Liver (tissue), 9 donors: Measurements from ENCODE around the gene PDE2A. TPM values are rescaled to one million over a fixed set of nuclear protein-coding genes. Genes with fewer than 3 reads are reported as not detected.

Experiments
- DNase-seq: peaks from one replicate; pipeline ENCODE4 v3.0.0-alpha.2; 2017; ENCODE audit warnings: low spot score
- H3K27ac ChIP-seq, 2 donors: one replicate each; pipeline ENCODE4 v1.7.0; 2013; ENCODE audit warnings: inconsistent platforms in 2 of 2, low read length in 2 of 2, control low read depth in 1 of 2, low read depth in 1 of 2, mild to moderate bottlenecking in 1 of 2
- H3K27me3 ChIP-seq, 4 donors: one replicate each; pipeline versions ENCODE4 v1.6.1 to v1.7.0; 2013; ENCODE audit warnings: low read length in 3 of 4, inconsistent platforms in 1 of 4, mild to moderate bottlenecking in 1 of 4, moderate library complexity in 1 of 4; ENCODE audit not compliant: control insufficient read depth in 4 of 4, insufficient read depth in 4 of 4
- H3K36me3 ChIP-seq, 4 donors: one replicate each; pipeline versions ENCODE4 v1.6.1 to v1.7.0; 2013; ENCODE audit warnings: low read length in 3 of 4, mild to moderate bottlenecking in 3 of 4, low read depth in 1 of 4, moderate library complexity in 1 of 4; ENCODE audit not compliant: control insufficient read depth in 4 of 4, insufficient read depth in 3 of 4
- H3K4me1 ChIP-seq, 4 donors: one replicate each; pipeline versions ENCODE4 v1.6.1 to v1.7.0; 2013; ENCODE audit warnings: low read length in 3 of 4, mild to moderate bottlenecking in 3 of 4, moderate library complexity in 1 of 4; ENCODE audit not compliant: control insufficient read depth in 4 of 4, insufficient read depth in 4 of 4
- H3K4me3 ChIP-seq, 3 donors: one replicate each; pipeline versions ENCODE4 v1.6.1 to v1.7.0; 2013; ENCODE audit warnings: low read length in 3 of 3, control low read depth in 1 of 3, low read depth in 1 of 3, mild to moderate bottlenecking in 1 of 3
- H3K9ac ChIP-seq, 2 donors: one replicate each; pipeline ENCODE4 v1.7.0; 2013; ENCODE audit warnings: low read length in 2 of 2, mild to moderate bottlenecking in 2 of 2, moderate library complexity in 2 of 2, control low read depth in 1 of 2, low read depth in 1 of 2
- H3K9me3 ChIP-seq, 4 donors: one replicate each; pipeline versions ENCODE4 v1.6.1 to v1.7.0; 2013; ENCODE audit warnings: low read length in 3 of 4; ENCODE audit not compliant: control insufficient read depth in 4 of 4
- EGR1 ChIP-seq, 2 donors: IDR thresholded peaks; 2 replicates each; pipeline ENCODE4 v1.6.1; 2016 to 2018; ENCODE audit warnings: antibody characterized with exemption in 2 of 2, low read depth in 2 of 2
- FOXA1 ChIP-seq: IDR thresholded peaks from 2 replicates; pipeline ENCODE4 v1.6.1; 2016; ENCODE audit warnings: antibody characterized with exemption
- FOXA2 ChIP-seq: IDR thresholded peaks from 2 replicates; pipeline ENCODE4 v1.6.1; 2016; ENCODE audit warnings: antibody characterized with exemption
- GABPA ChIP-seq, 2 donors: IDR thresholded peaks in 1 of 2; conservative IDR thresholded peaks in 1 of 2; 2 replicates each; pipeline ENCODE4 v1.6.1; 2016; ENCODE audit warnings: antibody characterized with exemption in 2 of 2, mild to moderate bottlenecking in 1 of 2, moderate library complexity in 1 of 2
- HNF4A ChIP-seq, 2 donors: conservative IDR thresholded peaks; 2 replicates each; pipeline ENCODE4 v1.6.1; 2016; ENCODE audit warnings: antibody characterized with exemption in 2 of 2, mild to moderate bottlenecking in 2 of 2
- HNF4G ChIP-seq: IDR thresholded peaks from 2 replicates; pipeline ENCODE4 v1.6.1; 2016; ENCODE audit warnings: antibody characterized with exemption
- JUND ChIP-seq, 2 donors: IDR thresholded peaks; 2 replicates each; pipeline ENCODE4 v1.6.1; 2016; ENCODE audit warnings: antibody characterized with exemption in 2 of 2
- NR2F2 ChIP-seq: IDR thresholded peaks from 2 replicates; pipeline ENCODE4 v1.6.1; 2016; ENCODE audit warnings: antibody characterized with exemption
- RAD21 ChIP-seq, 2 donors: IDR thresholded peaks; 2 replicates each; pipeline ENCODE4 v1.6.1; 2016; ENCODE audit warnings: antibody characterized with exemption in 2 of 2, mild to moderate bottlenecking in 2 of 2
- RXRA ChIP-seq, 2 donors: IDR thresholded peaks; 2 replicates each; pipeline ENCODE4 v1.6.1; 2017 to 2018; ENCODE audit warnings: antibody characterized with exemption in 2 of 2, mild to moderate bottlenecking in 1 of 2
- SP1 ChIP-seq: IDR thresholded peaks from 2 replicates; pipeline ENCODE4 v1.6.1; 2018; ENCODE audit warnings: antibody characterized with exemption, mild to moderate bottlenecking
- TAF1 ChIP-seq: conservative IDR thresholded peaks from 2 replicates; pipeline ENCODE4 v1.6.1; 2016; ENCODE audit warnings: antibody characterized with exemption, mild to moderate bottlenecking
- YY1 ChIP-seq: IDR thresholded peaks from 2 replicates; pipeline ENCODE4 v1.6.1; 2016; ENCODE audit warnings: antibody characterized with exemption, mild to moderate bottlenecking
- WGBS: extraction: QIAGEN DNeasy Blood & Tissue Kit; methylation state at CpG from one replicate; pipeline ENCODE4 v1.1.7; 2013; 5-methylcytosine and 5-hydroxymethylcytosine counted together
- polyA plus RNA-seq, 2 donors: library from polyadenylated mRNA; stranded (reverse) in 1 of 2; unstranded in 1 of 2; fragments of 200-250 nt in 1 of 2; fragments of >200 nt in 1 of 2; fragmentation: Nextera tagmentation in 1 of 2; extraction: Ambion mirVana in 1 of 2; gene quantifications; one replicate each; pipeline versions ENCODE4 v1.2.1 to v1.2.3, GENCODE V29; 2013 to 2015
- total RNA-seq, 2 donors: library from RNA; depleted of rRNA; stranded (reverse); fragments of >200 nt; gene quantifications; one replicate each; pipeline ENCODE4 v1.2.3, GENCODE V29; 2014
- TF ChIP-seq, protein P1 (sequence below): IDR thresholded peaks from 2 replicates; pipeline ENCODE4 v1.6.1; 2016; ENCODE audit warnings: antibody characterized with exemption
- TF ChIP-seq, protein P2 (sequence below): IDR thresholded peaks from 2 replicates; pipeline ENCODE4 v1.6.1; 2016; ENCODE audit warnings: antibody characterized with exemption
- TF ChIP-seq, protein P3 (sequence below): IDR thresholded peaks from 2 replicates; pipeline ENCODE4 v1.6.1; 2016; ENCODE audit warnings: antibody characterized with exemption, mild to moderate bottlenecking
- TF ChIP-seq, protein P4 (sequence below): IDR thresholded peaks from 2 replicates; pipeline ENCODE4 v1.6.1; 2016; ENCODE audit warnings: antibody characterized with exemption
- donor health status: healthy.
- donor health status: healthy.
- donor health status: healthy.
- donor health status: healthy.
- donor health status: healthy.

PDE2A gene
- total and polyA plus RNA-seq, 4 donors: 4.3 to 32.8 (median 12.9) TPM

DNA sequence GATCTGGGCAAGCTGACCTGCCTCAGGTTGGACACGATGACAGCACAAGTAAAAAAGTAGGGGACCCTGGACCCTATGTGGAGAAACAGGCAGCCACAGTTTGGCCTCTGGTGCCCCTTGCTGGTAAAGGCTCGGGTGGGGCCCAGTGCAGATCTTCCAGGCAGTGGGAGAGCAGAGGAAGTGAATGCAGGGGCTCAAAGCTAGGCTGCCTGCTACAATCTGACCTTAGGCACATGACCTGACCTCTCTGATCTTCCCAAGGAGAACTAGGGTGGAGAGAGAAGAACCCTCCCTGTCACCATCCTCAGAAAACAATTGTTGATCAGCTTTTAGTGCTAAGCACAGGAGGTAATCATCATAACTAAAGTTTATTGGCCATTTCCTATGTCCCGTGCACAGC is 76.5 kb downstream of the PDE2A start:
- Histone ChIP-seq H3K36me3 (no peaks in the 10 kb centered on the region), H3K9me3 (no peaks in the 10 kb centered on the region), H3K4me3 (no peak overlapping the region), H3K4me1 (no peaks in the 10 kb centered on the region), H3K9ac (no peak overlapping the region), H3K27ac (no peak overlapping the region), H3K27me3 (no peaks in the 10 kb centered on the region)
- 55% methylated on average over 3 of the region's 3 CpGs for WGBS
- no peak for DNase-seq
- TF ChIP-seq TAF1 (no peak), YY1 (no peak), GABPA (IDR thresholded peaks at IDR 0.05 in 1 of 2, conservative IDR thresholded peaks at IDR 0.05 in 1 of 2) (no peak), JUND (IDR thresholded peaks at IDR 0.05) (no peak), HNF4G (no peak), NR2F2 (no peak), EGR1 (IDR thresholded peaks at IDR 0.05; ENCODE audit: low read depth in 2 of 2) (no peak), RAD21 (IDR thresholded peaks at IDR 0.05) (no peak), SP1 (no peak), RXRA (IDR thresholded peaks at IDR 0.05) (no peak), HNF4A (conservative IDR thresholded peaks at IDR 0.05) (no peak), FOXA1 (no peak)
- TF ChIP-seq, protein P1, sequence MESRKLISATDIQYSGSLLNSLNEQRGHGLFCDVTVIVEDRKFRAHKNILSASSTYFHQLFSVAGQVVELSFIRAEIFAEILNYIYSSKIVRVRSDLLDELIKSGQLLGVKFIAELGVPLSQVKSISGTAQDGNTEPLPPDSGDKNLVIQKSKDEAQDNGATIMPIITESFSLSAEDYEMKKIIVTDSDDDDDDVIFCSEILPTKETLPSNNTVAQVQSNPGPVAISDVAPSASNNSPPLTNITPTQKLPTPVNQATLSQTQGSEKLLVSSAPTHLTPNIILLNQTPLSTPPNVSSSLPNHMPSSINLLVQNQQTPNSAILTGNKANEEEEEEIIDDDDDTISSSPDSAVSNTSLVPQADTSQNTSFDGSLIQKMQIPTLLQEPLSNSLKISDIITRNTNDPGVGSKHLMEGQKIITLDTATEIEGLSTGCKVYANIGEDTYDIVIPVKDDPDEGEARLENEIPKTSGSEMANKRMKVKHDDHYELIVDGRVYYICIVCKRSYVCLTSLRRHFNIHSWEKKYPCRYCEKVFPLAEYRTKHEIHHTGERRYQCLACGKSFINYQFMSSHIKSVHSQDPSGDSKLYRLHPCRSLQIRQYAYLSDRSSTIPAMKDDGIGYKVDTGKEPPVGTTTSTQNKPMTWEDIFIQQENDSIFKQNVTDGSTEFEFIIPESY: no peak
- TF ChIP-seq, protein P2, sequence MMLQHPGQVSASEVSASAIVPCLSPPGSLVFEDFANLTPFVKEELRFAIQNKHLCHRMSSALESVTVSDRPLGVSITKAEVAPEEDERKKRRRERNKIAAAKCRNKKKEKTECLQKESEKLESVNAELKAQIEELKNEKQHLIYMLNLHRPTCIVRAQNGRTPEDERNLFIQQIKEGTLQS: no peak

DNA sequence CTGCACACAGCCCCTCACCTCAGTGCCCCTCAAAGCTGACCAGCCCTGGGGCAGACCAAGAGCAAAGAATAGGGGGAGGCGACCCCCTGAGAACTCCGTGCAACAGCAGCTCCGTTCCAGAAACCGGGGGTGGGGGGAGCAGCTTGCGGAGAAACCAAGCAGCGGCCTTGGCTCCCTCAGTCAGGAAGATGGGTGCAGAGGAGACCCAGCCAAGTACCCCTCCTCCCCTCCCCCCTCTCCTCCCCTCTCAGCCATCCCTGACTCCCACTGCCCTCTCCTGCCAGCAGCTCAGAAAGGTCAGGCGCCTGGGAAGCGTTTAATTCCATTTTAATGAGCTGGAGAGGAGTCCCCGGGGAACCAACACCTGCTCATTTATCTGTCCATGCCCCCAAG is 78.9 kb downstream of the PDE2A start:
- no peak for DNase-seq
- no peaks in the 10 kb centered on the region for H3K9me3 ChIP-seq
- H3K4me1 ChIP-seq: peaks cover 0 to 3% (median 1%) of the 10 kb centered on the region in 4 donors
- no peak overlapping the region for H3K9ac ChIP-seq
- H3K27ac ChIP-seq: no peak overlapping the region
- 61% methylated on average over 9 of the region's 9 CpGs for WGBS
- no peak overlapping the region for H3K4me3 ChIP-seq
- TF ChIP-seq, protein P3, sequence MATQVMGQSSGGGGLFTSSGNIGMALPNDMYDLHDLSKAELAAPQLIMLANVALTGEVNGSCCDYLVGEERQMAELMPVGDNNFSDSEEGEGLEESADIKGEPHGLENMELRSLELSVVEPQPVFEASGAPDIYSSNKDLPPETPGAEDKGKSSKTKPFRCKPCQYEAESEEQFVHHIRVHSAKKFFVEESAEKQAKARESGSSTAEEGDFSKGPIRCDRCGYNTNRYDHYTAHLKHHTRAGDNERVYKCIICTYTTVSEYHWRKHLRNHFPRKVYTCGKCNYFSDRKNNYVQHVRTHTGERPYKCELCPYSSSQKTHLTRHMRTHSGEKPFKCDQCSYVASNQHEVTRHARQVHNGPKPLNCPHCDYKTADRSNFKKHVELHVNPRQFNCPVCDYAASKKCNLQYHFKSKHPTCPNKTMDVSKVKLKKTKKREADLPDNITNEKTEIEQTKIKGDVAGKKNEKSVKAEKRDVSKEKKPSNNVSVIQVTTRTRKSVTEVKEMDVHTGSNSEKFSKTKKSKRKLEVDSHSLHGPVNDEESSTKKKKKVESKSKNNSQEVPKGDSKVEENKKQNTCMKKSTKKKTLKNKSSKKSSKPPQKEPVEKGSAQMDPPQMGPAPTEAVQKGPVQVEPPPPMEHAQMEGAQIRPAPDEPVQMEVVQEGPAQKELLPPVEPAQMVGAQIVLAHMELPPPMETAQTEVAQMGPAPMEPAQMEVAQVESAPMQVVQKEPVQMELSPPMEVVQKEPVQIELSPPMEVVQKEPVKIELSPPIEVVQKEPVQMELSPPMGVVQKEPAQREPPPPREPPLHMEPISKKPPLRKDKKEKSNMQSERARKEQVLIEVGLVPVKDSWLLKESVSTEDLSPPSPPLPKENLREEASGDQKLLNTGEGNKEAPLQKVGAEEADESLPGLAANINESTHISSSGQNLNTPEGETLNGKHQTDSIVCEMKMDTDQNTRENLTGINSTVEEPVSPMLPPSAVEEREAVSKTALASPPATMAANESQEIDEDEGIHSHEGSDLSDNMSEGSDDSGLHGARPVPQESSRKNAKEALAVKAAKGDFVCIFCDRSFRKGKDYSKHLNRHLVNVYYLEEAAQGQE: no peak
- TF ChIP-seq RXRA (IDR thresholded peaks at IDR 0.05) (no peak), HNF4A (conservative IDR thresholded peaks at IDR 0.05) (no peak), EGR1 (IDR thresholded peaks at IDR 0.05; ENCODE audit: low read depth in 2 of 2) (no peak), RAD21 (IDR thresholded peaks at IDR 0.05) (no peak), FOXA2 (no peak), JUND (IDR thresholded peaks at IDR 0.05) (no peak), GABPA (IDR thresholded peaks at IDR 0.05 in 1 of 2, conservative IDR thresholded peaks at IDR 0.05 in 1 of 2) (no peak), NR2F2 (no peak)
- TF ChIP-seq, protein P4, sequence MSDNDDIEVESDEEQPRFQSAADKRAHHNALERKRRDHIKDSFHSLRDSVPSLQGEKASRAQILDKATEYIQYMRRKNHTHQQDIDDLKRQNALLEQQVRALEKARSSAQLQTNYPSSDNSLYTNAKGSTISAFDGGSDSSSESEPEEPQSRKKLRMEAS: no peak
- TF ChIP-seq, protein P2: no peak
- TF ChIP-seq, protein P1: no peak
- no peaks in the 10 kb centered on the region for H3K36me3 ChIP-seq
- H3K27me3 ChIP-seq: peaks cover 0 to 3% (median 0%) of the 10 kb centered on the region in 4 donors
